Naive thymus-derived CD4-positive, alpha-beta T cell (primary cell): ENCODE results near the gene SIK3. TPM values are rescaled to one million over a fixed set of nuclear protein-coding genes. Genes with fewer than 3 reads are reported as not detected.

ENCODE experiments used
- ATAC-seq: fragments of 150-1000 bp; cut with Tn5 transposase; 2 replicates; pipeline ENCODE4 v1.10.0; 2021; ENCODE audit warnings: mild to moderate bottlenecking, moderate library complexity
- CTCF ChIA-PET: fragments of 350-600 bp; sonication (Branson Sonifier 250); formaldehyde crosslinking; loops from one replicate; lab custom pipeline; 2021; ENCODE audit warnings: antibody characterized with exemption; lab: Charles Lee
- POLR2A ChIA-PET: fragments of 350-600 bp; sonication (Branson Sonifier 250); formaldehyde crosslinking; loops from one replicate; lab custom pipeline; 2021; ENCODE audit warnings: antibody characterized with exemption, inconsistent platforms; lab: Charles Lee
- DNase-seq, 9 donors: peaks; one replicate each; pipeline versions ENCODE4 v3.0.0 to v3.0.0-alpha.2; 2020 to 2022; ENCODE audit warnings: mixed read lengths in 1 of 9
- H3K27ac ChIP-seq: one replicate; pipeline ENCODE4 v1.7.0; 2013; ENCODE audit warnings: mild to moderate bottlenecking, low read depth, low read length, moderate library complexity
- H3K27me3 ChIP-seq, 2 donors: one replicate each; pipeline ENCODE4 v1.7.0; 2013; ENCODE audit warnings: low read length in 2 of 2, mild to moderate bottlenecking in 2 of 2, moderate library complexity in 2 of 2; ENCODE audit not compliant: control insufficient read depth in 2 of 2, insufficient read depth in 2 of 2
- H3K36me3 ChIP-seq, 3 experiments: 1 replicate in 2 of 3; 2 replicates in 1 of 3; pipeline ENCODE4 v1.7.0; 2013; ENCODE audit warnings: low read length in 3 of 3, mild to moderate bottlenecking in 3 of 3, moderate library complexity in 1 of 3; ENCODE audit not compliant: insufficient read depth in 3 of 3, control insufficient read depth in 2 of 3
- H3K4me1 ChIP-seq, 2 donors: one replicate each; pipeline ENCODE4 v1.7.0; 2013; ENCODE audit warnings: low read length in 2 of 2, mild to moderate bottlenecking in 2 of 2, moderate library complexity in 1 of 2; ENCODE audit not compliant: control insufficient read depth in 2 of 2, insufficient read depth in 2 of 2
- H3K4me3 ChIP-seq: 2 replicates; pipeline ENCODE4 v1.7.0; 2013; ENCODE audit warnings: mild to moderate bottlenecking, low read length
- H3K9me3 ChIP-seq, 3 experiments: 1 replicate in 2 of 3; 2 replicates in 1 of 3; pipeline ENCODE4 v1.7.0; 2013; ENCODE audit warnings: low read length in 3 of 3; ENCODE audit not compliant: control insufficient read depth in 2 of 3
- H3K27ac Mint-ChIP-seq, 9 donors: one replicate each; pipeline ENCODE4 v1.8.0; 2020 to 2022; ENCODE audit warnings: mixed read lengths in 9 of 9, mild to moderate bottlenecking in 8 of 9, moderate library complexity in 5 of 9, inconsistent platforms in 2 of 9
- H3K27me3 Mint-ChIP-seq, 5 donors: one replicate each; pipeline ENCODE4 v1.8.0; 2021 to 2022; ENCODE audit warnings: mixed read lengths in 5 of 5, mild to moderate bottlenecking in 1 of 5
- H3K36me3 Mint-ChIP-seq, 5 donors: one replicate each; pipeline ENCODE4 v1.8.0; 2020 to 2022; ENCODE audit warnings: mixed read lengths in 5 of 5, mild to moderate bottlenecking in 3 of 5, inconsistent platforms in 1 of 5
- H3K4me1 Mint-ChIP-seq, 7 donors: one replicate each; pipeline ENCODE4 v1.8.0; 2020 to 2022; ENCODE audit warnings: mixed read lengths in 7 of 7, mild to moderate bottlenecking in 3 of 7, inconsistent platforms in 1 of 7
- H3K4me3 Mint-ChIP-seq, 10 donors: one replicate each; pipeline ENCODE4 v1.8.0; 2020 to 2022; ENCODE audit warnings: mild to moderate bottlenecking in 10 of 10, mixed read lengths in 10 of 10, moderate library complexity in 6 of 10, inconsistent platforms in 2 of 10
- H3K9me3 Mint-ChIP-seq, 11 donors: one replicate each; pipeline ENCODE4 v1.8.0; 2020 to 2022; ENCODE audit warnings: mixed read lengths in 11 of 11, mild to moderate bottlenecking in 4 of 11, inconsistent platforms in 1 of 11, moderate library complexity in 1 of 11
- intact Hi-C, 2 donors: fragments of 100-400 bp; cut with micrococcal nuclease; formaldehyde crosslinking; loops; one replicate each; pipeline ENCODE4 v1.15.1; 2023
- polyA plus RNA-seq, 2 donors: library from polyadenylated mRNA; unstranded; fragments of 300-500 nt; fragmentation: Illumina TruSeq; gene quantifications; one replicate each; pipeline ENCODE4 v1.2.3, GENCODE V29; 2021
- total RNA-seq, 6 experiments: library from RNA in 5 of 6; stranded (reverse) in 5 of 6; gene quantifications; 1 replicate in 5 of 6; 2 replicates in 1 of 6; pipeline ENCODE4 v1.2.3 and lab custom pipeline; 2021 to 2026

SIK3 gene
- total and polyA plus RNA-seq, 7 experiments from 2014 or later, result 13.3 to 85.2 (median 64.4) TPM

DNA sequence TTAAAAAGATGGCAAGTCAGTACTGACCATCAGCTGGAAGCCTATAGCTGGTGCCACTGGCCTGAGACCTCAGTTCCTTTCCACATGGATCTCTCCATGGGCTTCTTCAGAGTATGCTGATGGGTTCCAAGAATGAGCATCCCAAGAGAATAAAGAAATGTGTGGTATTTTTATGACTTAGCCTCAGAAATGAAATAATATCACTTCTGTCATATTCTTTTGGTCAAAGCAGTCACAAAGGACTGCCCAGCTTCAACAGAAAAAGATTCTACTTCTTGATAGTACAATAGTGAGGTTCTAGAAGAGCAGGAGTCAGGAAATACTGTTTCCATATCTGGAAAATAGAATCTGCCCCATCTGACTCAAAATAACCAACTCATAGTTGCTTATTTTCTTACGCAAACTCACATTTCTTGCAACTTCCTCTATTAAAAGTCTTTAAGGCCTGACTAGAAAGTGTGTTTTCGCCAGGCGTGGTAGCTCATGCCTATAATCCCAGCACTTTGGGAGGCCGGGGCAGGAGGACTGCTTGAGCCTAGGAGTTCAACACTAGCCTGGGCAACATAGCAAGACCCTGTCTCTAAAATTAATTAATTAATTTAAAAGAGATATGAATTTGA lies 116.9 kb downstream of the SIK3 start:
- Histone ChIP-seq H3K4me1 (peaks cover 0 to 14% of the 10 kb centered on the region in 2 donors), H3K36me3 (no peaks in the 10 kb centered on the region), H3K27ac (no peak overlapping the region), H3K9me3 (no peaks in the 10 kb centered on the region), H3K27me3 (no peaks in the 10 kb centered on the region), H3K4me3 (no peak overlapping the region)
- H3K27me3 Mint-ChIP-seq, result no peaks in the 10 kb centered on the region
- intact Hi-C loops, result loop anchor here in 1 of 2 donors (2.0 to 5.0 kb wide), 2 partner anchors 13 to 49 kb away; no protein-coding TSS in a partner anchor
- ATAC-seq (peak; percentile 28), DNase-seq (no peak)
- POLR2A ChIA-PET, result interaction anchor here (0.9 kb wide), 1 partner anchor 115 kb away, joined by 3 read pairs; no protein-coding TSS in a partner anchor
- CTCF ChIA-PET, result interaction anchor here (0.6 kb wide), 2 partner anchors 34 to 254 kb away, joined by 3 read pairs; no protein-coding TSS in a partner anchor
- peaks cover 29 to 75% (median 58%) of the 10 kb centered on the region in 7 donors for H3K4me1 Mint-ChIP-seq
- H3K9me3 Mint-ChIP-seq, result no peaks in the 10 kb centered on the region
- peak overlapping the region in 8 of 9 donors; percentile 65 to 90 (median 87) for H3K27ac Mint-ChIP-seq
- peaks cover 0 to 16% (median 4%) of the 10 kb centered on the region in 5 donors for H3K36me3 Mint-ChIP-seq
- peak overlapping the region in 4 of 10 donors; percentile 5 to 82 (median 70) for H3K4me3 Mint-ChIP-seq

DNA sequence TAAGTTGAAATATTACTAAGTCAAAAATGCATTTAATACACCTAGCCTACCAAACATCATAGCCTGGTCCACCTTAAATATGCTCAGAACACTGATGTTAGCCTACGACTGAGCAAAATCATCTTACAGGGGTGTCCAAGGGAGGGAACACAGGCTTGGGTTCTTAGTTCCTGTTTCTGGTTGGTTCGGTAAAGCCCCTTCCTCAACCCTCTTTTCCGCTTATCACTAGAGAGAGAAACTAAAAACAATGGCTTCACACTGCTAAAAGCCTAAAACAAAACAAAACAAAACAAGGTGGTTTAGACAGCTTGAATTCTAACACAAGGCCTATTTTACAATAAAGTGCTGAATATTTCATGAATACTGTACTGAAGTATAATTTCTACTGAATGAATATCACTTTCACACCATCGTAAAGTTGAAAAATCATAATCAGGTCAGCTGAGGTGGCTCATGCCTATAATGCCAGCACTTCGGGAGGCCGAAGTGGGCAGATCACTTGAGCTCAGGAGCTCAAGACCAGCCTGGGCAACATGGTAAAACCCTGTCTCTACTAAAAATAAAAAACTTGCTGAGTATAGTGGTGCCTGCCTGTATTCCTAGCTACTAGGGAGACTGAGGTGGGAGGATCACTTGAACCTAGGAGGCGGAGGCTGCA lies 118.0 kb downstream of the SIK3 start:
- peaks cover 25 to 64% (median 54%) of the 10 kb centered on the region in 7 donors for H3K4me1 Mint-ChIP-seq
- peaks cover 0 to 16% (median 4%) of the 10 kb centered on the region in 5 donors for H3K36me3 Mint-ChIP-seq
- H3K9me3 Mint-ChIP-seq, result no peaks in the 10 kb centered on the region
- intact Hi-C loops, result loop anchor here in 1 of 2 donors (2.0 to 5.0 kb wide), 2 partner anchors 15 to 48 kb away; no protein-coding TSS in a partner anchor
- Histone ChIP-seq H3K36me3 (no peaks in the 10 kb centered on the region), H3K4me3 (no peak overlapping the region), H3K27ac (peak overlapping the region; percentile 64), H3K27me3 (no peaks in the 10 kb centered on the region), H3K9me3 (no peaks in the 10 kb centered on the region), H3K4me1 (peaks cover 0 to 8% of the 10 kb centered on the region in 2 donors)
- H3K27me3 Mint-ChIP-seq, result no peaks in the 10 kb centered on the region
- H3K27ac Mint-ChIP-seq, result peak overlapping the region; percentile 65 to 90 (median 86)
- ATAC-seq, result peak; percentile 89
- peak overlapping the region; percentile 44 to 82 (median 68) for H3K4me3 Mint-ChIP-seq
- CTCF ChIA-PET, result interaction anchor here (0.6 kb wide), 1 partner anchor 255 kb away, joined by 3 read pairs; no protein-coding TSS in a partner anchor
- POLR2A ChIA-PET, result interaction anchor here (0.6 to 0.7 kb wide), 2 partner anchors 40 to 65 kb away, joined by 3 read pairs; no protein-coding TSS in a partner anchor
- DNase-seq, result peak in 7 of 9 donors; percentile 17 to 46 (median 28)

GRCh38 chr11:116976941-116977570 lies 121.2 kb downstream of the SIK3 start:
- no peaks in the 10 kb centered on the region for H3K27me3 Mint-ChIP-seq
- no peak overlapping the region for H3K27ac Mint-ChIP-seq
- no peak overlapping the region for H3K27ac ChIP-seq
- ChIA-PET CTCF (interaction anchor here (0.5 kb wide), 1 partner anchor 12 kb away, joined by 3 read pairs; no protein-coding TSS in a partner anchor), POLR2A (no interaction called here)
- H3K9me3 ChIP-seq, result no peaks in the 10 kb centered on the region
- no peaks in the 10 kb centered on the region for H3K27me3 ChIP-seq
- no peak for ATAC-seq
- peaks cover 0 to 15% (median 7%) of the 10 kb centered on the region in 5 donors for H3K36me3 Mint-ChIP-seq
- H3K4me3 Mint-ChIP-seq, result peak overlapping the region in 1 of 10 donors; percentile 56
- H3K9me3 Mint-ChIP-seq, result no peaks in the 10 kb centered on the region
- no peaks in the 10 kb centered on the region for H3K36me3 ChIP-seq
- H3K4me3 ChIP-seq, result no peak overlapping the region
- intact Hi-C loops, result no loop called here
- peaks cover 31 to 71% (median 55%) of the 10 kb centered on the region in 7 donors for H3K4me1 Mint-ChIP-seq
- no peak for DNase-seq
- peaks cover 0 to 8% of the 10 kb centered on the region in 2 donors for H3K4me1 ChIP-seq

DNA sequence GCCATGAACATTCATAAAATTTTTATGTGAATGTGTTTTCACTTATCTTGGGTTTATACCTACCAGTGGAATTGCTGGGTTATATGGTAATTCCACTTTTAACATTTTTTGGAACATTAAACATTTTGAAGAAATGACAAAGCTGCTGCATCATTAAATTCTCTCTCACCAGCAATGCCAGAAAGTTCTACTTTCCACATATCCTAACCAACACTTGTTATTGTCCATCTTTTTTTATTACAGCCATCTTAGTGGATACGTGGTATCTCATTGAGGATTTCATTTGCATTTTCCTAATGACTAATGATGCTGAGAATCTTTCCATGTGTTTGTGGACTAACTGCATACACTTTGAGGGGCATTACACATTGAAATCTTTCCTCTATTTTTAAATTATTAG lies 122.6 kb downstream of the SIK3 start:
- Histone ChIP-seq H3K4me3 (no peak overlapping the region), H3K27ac (no peak overlapping the region), H3K27me3 (no peaks in the 10 kb centered on the region), H3K36me3 (no peaks in the 10 kb centered on the region), H3K4me1 (no peaks in the 10 kb centered on the region), H3K9me3 (no peaks in the 10 kb centered on the region)
- ChIA-PET POLR2A (no interaction called here), CTCF (no interaction called here)
- no peak overlapping the region for H3K4me3 Mint-ChIP-seq
- H3K27ac Mint-ChIP-seq, result no peak overlapping the region
- H3K9me3 Mint-ChIP-seq, result no peaks in the 10 kb centered on the region
- ATAC-seq (no peak), DNase-seq (no peak)
- H3K27me3 Mint-ChIP-seq, result no peaks in the 10 kb centered on the region
- H3K36me3 Mint-ChIP-seq, result peaks cover 0 to 15% (median 7%) of the 10 kb centered on the region in 5 donors
- intact Hi-C loops, result no loop called here
- H3K4me1 Mint-ChIP-seq, result peaks cover 24 to 61% (median 46%) of the 10 kb centered on the region in 7 donors

DNA sequence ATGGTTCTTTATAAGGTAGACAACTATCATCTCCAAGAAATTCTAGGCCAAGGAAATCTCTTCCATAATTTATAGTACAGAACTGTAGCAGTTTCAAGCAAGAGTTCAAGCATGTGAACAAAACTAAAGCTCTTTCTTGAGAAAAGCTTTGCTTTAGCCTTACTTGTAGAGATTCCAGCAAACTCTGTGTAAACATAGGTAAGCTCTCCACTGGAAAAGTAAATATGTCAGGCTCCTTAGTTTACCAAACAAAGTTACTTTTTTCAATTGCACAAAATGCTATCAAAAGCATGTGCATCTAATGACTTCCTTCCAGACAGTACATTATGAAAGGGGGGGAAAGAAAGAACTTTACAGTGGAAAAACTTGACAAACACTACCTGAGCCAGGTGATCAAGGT lies 125.0 kb downstream of the SIK3 start:
- no peak for DNase-seq
- no peaks in the 10 kb centered on the region for H3K27me3 ChIP-seq
- no peak overlapping the region for H3K27ac ChIP-seq
- Mint-ChIP-seq H3K27ac (peak overlapping the region in 2 of 9 donors; percentile 15 to 16), H3K4me3 (no peak overlapping the region), H3K36me3 (peaks cover 0 to 16% (median 2%) of the 10 kb centered on the region in 5 donors), H3K9me3 (no peaks in the 10 kb centered on the region), H3K4me1 (peaks cover 9 to 54% (median 45%) of the 10 kb centered on the region in 7 donors), H3K27me3 (no peaks in the 10 kb centered on the region)
- no peaks in the 10 kb centered on the region for H3K4me1 ChIP-seq
- no peaks in the 10 kb centered on the region for H3K9me3 ChIP-seq
- H3K36me3 ChIP-seq, result no peaks in the 10 kb centered on the region
- ChIA-PET POLR2A (interaction anchor here (1.0 to 1.2 kb wide), 2 partner anchors 10 to 15 kb away, joined by 3 read pairs; no protein-coding TSS in a partner anchor), CTCF (no interaction called here)
- intact Hi-C loops, result no loop called here
- no peak for ATAC-seq
- no peak overlapping the region for H3K4me3 ChIP-seq

DNA sequence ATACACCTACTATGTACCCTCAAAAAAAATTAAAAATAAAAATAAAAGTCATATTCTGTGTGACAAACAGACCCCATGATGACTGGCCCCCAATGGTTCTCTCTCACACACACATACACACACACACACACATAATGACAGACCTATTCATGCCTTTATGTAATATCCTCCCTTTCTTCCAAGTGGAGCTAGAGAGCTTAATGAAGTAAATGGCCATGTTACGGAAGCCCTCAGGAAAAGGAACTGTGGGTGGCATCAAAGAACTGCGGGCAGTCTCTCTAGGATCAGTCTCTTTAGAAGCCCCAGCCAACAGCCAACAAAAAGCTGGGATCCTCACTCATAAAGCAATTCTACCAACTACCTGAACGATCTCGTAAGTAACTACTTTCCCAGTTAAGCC lies 125.5 kb downstream of the SIK3 start:
- ChIA-PET POLR2A (interaction anchor here (1.0 to 1.2 kb wide), 2 partner anchors 9 to 14 kb away, joined by 3 read pairs; no protein-coding TSS in a partner anchor), CTCF (no interaction called here)
- H3K36me3 ChIP-seq, result no peaks in the 10 kb centered on the region
- intact Hi-C loops, result no loop called here
- H3K4me1 ChIP-seq, result no peaks in the 10 kb centered on the region
- ATAC-seq, result peak; percentile 73
- Mint-ChIP-seq H3K9me3 (no peaks in the 10 kb centered on the region), H3K27me3 (no peaks in the 10 kb centered on the region), H3K4me3 (no peak overlapping the region), H3K27ac (peak overlapping the region in 2 of 9 donors; percentile 15 to 34), H3K36me3 (peaks cover 0 to 13% (median 2%) of the 10 kb centered on the region in 5 donors), H3K4me1 (peaks cover 9 to 51% (median 42%) of the 10 kb centered on the region in 7 donors)
- H3K4me3 ChIP-seq, result no peak overlapping the region
- no peaks in the 10 kb centered on the region for H3K27me3 ChIP-seq
- no peaks in the 10 kb centered on the region for H3K9me3 ChIP-seq
- DNase-seq, result no peak
- no peak overlapping the region for H3K27ac ChIP-seq
